Upper lobe of right lung (tissue), 1 donor: ENCODE measurements around the gene ZBTB9. TPM values are rescaled to one million over a fixed set of nuclear protein-coding genes. Genes with fewer than 3 reads are reported as not detected.
A peak's percentile ranks its signal among the peaks of the same experiment; 100 is the strongest.

Source experiments
- ATAC-seq: fragments of 200-7000 bp; cut with Tn5 transposase; one replicate; pipeline ENCODE4 v1.9.1; 2020; ENCODE audit warnings: mild to moderate bottlenecking, moderate library complexity
- DNase-seq: peaks from one replicate; pipeline ENCODE4 v3.0.0-alpha.2; 2020
- H3K27ac ChIP-seq: fragments of 200-600 bp; one replicate; pipeline ENCODE4 v1.8.0; 2022
- H3K27me3 ChIP-seq: fragments of 200-600 bp; one replicate; pipeline ENCODE4 v1.8.0; 2022; ENCODE audit warnings: mild to moderate bottlenecking
- H3K36me3 ChIP-seq: fragments of 200-600 bp; one replicate; pipeline ENCODE4 v1.8.0; 2022
- H3K4me1 ChIP-seq: fragments of 200-600 bp; one replicate; pipeline ENCODE4 v1.8.0; 2022
- H3K4me3 ChIP-seq: fragments of 200-600 bp; one replicate; pipeline ENCODE4 v1.8.0; 2022; ENCODE audit warnings: mild to moderate bottlenecking
- H3K9me3 ChIP-seq: fragments of 200-600 bp; one replicate; pipeline ENCODE4 v1.8.0; 2022
- CTCF ChIP-seq: fragments of 200-600 bp; IDR thresholded peaks from one replicate; pipeline ENCODE4 v1.8.0; 2022; ENCODE audit warnings: antibody characterized with exemption
- intact Hi-C: fragments of 100-400 bp; cut with DNase I; formaldehyde crosslinking; loops from one replicate; pipeline ENCODE4 v1.11.0; 2022
- total RNA-seq: library from RNA; stranded (reverse); fragmentation: NEBNext Ultra II Directional; extraction: Animal tissue kit (Norgen Biotek cat#: 25700); gene quantifications from one replicate; pipeline ENCODE4 v1.2.1, GENCODE V29; 2021
- donor health status: DM: no; HTN: yes; CAD: no; lungs with severe emphysema.

The ZBTB9 gene
- total RNA-seq, 1 donor from 2014 or later = 5.8 TPM

- DNase-seq (no peak), ATAC-seq (no peak)
- intact Hi-C loops = no loop called here
- no peak for TF ChIP-seq CTCF
- H3K9me3 ChIP-seq = no peaks in the 10 kb centered on the region
- no peaks in the 10 kb centered on the region for H3K27me3 ChIP-seq
- no peaks in the 10 kb centered on the region for H3K4me1 ChIP-seq
- H3K4me3 ChIP-seq = no peak overlapping the region
- peaks cover 26% of the 10 kb centered on the region for H3K36me3 ChIP-seq
- H3K27ac ChIP-seq = peak overlapping the region; percentile 61
Measured at GRCh38 chr6:33446356-33446755, 8.0 kb upstream of the ZBTB9 start.

GRCh38 chr6:33450434-33450833, 3.9 kb upstream of the ZBTB9 start:
- no peak overlapping the region for H3K27ac ChIP-seq
- peaks cover 10% of the 10 kb centered on the region for H3K36me3 ChIP-seq
- DNase-seq = no peak
- ATAC-seq = peak; percentile 1
- H3K9me3 ChIP-seq = no peaks in the 10 kb centered on the region
- H3K4me1 ChIP-seq = peaks cover 15% of the 10 kb centered on the region
- no peak overlapping the region for H3K4me3 ChIP-seq
- no peak for TF ChIP-seq CTCF
- intact Hi-C loops = no loop called here
- H3K27me3 ChIP-seq = no peaks in the 10 kb centered on the region

- Histone ChIP-seq H3K27ac (no peak overlapping the region), H3K4me3 (no peak overlapping the region), H3K36me3 (peaks cover 6% of the 10 kb centered on the region), H3K27me3 (no peaks in the 10 kb centered on the region), H3K4me1 (peaks cover 15% of the 10 kb centered on the region), H3K9me3 (no peaks in the 10 kb centered on the region)
- no peak for TF ChIP-seq CTCF
- intact Hi-C loops = no loop called here
- ATAC-seq = no peak
- DNase-seq = no peak
Measured at GRCh38 chr6:33451606-33452005, 2.8 kb upstream of the ZBTB9 start.

GRCh38 chr6:33452496-33452895, 1.9 kb upstream of the ZBTB9 start:
- TF ChIP-seq CTCF = no peak
- peaks cover 3% of the 10 kb centered on the region for H3K36me3 ChIP-seq
- peaks cover 15% of the 10 kb centered on the region for H3K4me1 ChIP-seq
- H3K27ac ChIP-seq = no peak overlapping the region
- no peak for ATAC-seq
- H3K4me3 ChIP-seq = no peak overlapping the region
- no peak for DNase-seq
- no peaks in the 10 kb centered on the region for H3K27me3 ChIP-seq
- intact Hi-C loops = no loop called here
- H3K9me3 ChIP-seq = no peaks in the 10 kb centered on the region

GRCh38 chr6:33453393-33454008, 875 bp upstream of the ZBTB9 start:
- no peaks in the 10 kb centered on the region for H3K36me3 ChIP-seq
- no peaks in the 10 kb centered on the region for H3K9me3 ChIP-seq
- ATAC-seq = no peak
- peaks cover 15% of the 10 kb centered on the region for H3K4me1 ChIP-seq
- H3K27ac ChIP-seq = peak overlapping the region; percentile 86
- peak overlapping the region; percentile 95 for H3K4me3 ChIP-seq
- intact Hi-C loops = no loop called here
- no peak for TF ChIP-seq CTCF
- no peak for DNase-seq
- H3K27me3 ChIP-seq = no peaks in the 10 kb centered on the region

- DNase-seq (no peak), ATAC-seq (no peak)
- H3K36me3 ChIP-seq = no peaks in the 10 kb centered on the region
- H3K4me3 ChIP-seq = peak overlapping the region; percentile 95
- peaks cover 15% of the 10 kb centered on the region for H3K4me1 ChIP-seq
- no peak for TF ChIP-seq CTCF
- no peaks in the 10 kb centered on the region for H3K9me3 ChIP-seq
- intact Hi-C loops = no loop called here
- no peaks in the 10 kb centered on the region for H3K27me3 ChIP-seq
- H3K27ac ChIP-seq = peak overlapping the region; percentile 86
Measured at GRCh38 chr6:33455051-33455450, 675 bp downstream of the ZBTB9 start.
